Nucleus accumbens (tissue), 56 donors: ENCODE measurements around the gene S100B.
"Not testable (repeated sequence)": the region's sequence is repeated elsewhere in the genome, so short reads cannot be mapped to it uniquely, and the experiment has no call there.

Experiments
- DNase-seq, 56 donors: peaks; one replicate each; lab custom pipeline; 2025; lab: John Stamatoyannopoulos, UW

Gene S100B

GRCh38 chr21:46630915-46631314 lies 26.0 kb upstream of the S100B start:
- DNase-seq = not testable (repeated sequence)

GRCh38 chr21:46628868-46629267 lies 24.0 kb upstream of the S100B start:
- no peak for DNase-seq

DNA sequence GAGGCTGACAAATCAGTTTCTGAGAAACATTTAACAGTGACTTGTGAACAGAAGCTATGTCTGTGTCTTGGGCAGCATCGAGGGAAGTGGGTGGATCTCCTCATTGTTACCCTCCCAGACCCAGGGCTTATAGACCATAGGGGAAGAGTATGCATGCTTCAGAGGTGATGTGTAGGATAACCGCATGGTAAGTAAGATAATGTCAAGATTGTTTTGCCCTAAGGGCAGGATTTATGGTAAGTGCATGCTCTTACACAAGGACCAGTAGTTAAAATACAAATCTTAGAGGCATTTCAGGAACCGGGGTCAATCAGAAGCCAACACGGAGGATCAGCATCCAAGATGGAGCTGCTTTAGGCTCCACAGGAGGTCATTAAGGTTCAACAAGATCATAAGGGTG lies 22.8 kb upstream of the S100B start:
- no peak for DNase-seq

DNA sequence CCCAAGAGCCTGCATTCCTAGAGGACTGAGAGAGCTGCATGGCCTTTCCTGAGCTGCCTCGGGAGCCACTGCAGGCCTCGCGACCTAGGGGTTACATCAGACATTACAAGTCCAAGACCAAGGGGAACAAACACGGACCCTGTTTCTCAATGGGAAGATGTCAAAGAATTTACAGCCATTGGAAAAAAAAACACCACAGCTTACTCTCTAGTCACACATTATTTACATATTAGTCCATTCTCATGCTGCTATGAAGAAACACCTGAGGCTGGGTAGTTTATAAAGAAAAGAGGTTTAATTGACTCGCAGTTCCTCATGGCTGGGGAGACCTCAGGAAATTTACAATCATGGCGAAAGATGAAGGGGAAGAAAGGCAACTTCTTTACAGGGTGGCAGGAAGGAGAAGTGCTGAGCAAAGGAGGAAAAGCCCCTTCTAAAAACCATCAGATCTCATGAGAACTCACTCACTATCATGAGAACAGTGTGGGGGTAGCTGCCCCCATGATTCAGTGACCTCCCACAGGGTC lies 22.2 kb upstream of the S100B start:
- no peak for DNase-seq

DNA sequence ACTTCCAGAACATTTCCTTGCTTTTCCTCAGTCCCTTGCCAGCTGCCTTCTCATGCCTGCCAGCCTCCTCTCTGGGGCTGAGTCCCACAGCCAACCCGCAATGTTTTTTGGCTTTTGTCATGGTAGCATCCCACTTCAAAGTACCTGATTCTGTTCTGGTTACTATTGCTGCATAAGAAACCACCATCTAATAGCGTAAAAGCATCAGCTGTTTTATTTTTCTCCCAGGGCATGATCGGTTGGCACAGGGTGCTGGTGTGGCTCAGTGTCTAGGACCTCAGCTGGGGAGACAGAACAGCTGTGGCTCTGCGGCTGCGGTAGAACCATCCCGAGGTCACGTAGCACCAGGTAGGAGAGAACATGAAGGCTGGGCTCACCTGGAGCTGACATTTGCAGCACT lies 21.7 kb upstream of the S100B start:
- DNase-seq = no peak

DNA sequence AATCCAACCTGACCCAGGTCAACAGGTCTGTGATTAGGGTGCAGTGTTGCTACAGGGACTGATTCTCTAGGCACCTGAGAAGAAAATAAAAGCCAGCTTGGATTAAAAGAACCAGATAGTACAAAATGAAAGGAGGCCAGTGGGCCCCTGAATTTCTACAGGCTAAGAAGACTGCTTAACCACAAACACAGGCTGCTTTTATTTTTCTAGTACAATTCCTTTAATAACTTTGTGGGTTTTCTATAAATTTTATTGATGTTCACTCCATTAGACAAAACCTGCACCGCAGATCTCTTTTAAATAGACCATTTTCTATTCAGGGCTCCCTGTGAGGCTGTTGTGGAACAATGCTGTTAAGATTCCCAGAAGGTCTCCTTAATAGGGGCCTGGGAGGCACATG lies 20.9 kb upstream of the S100B start:
- no peak for DNase-seq

- peak in 13 of 56 donors; percentile 10 to 71 (median 29) for DNase-seq
Observed at GRCh38 chr21:46624050-46624449, 19.2 kb upstream of the S100B start.

DNA sequence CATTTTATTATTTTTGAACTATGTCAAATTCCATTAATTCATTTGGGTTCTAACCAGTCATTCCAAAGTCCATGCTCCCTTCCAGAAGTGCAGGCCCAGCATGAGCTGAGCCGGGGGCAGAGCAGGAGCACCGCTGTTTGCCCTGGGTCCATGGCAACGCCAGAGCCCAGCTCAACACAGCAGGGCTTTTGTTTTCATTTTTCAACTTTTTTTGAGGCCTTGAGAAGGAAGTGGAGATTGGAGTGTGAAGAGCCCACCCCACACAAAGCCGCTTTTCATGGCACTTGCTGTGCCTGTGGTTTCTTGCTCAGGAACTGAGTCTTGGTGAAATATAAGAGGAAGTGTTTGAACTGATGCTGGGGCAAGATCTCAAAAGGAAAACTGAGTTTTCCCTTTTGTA lies 17.3 kb upstream of the S100B start:
- peak in 49 of 56 donors; percentile 35 to 85 (median 71) for DNase-seq

DNA sequence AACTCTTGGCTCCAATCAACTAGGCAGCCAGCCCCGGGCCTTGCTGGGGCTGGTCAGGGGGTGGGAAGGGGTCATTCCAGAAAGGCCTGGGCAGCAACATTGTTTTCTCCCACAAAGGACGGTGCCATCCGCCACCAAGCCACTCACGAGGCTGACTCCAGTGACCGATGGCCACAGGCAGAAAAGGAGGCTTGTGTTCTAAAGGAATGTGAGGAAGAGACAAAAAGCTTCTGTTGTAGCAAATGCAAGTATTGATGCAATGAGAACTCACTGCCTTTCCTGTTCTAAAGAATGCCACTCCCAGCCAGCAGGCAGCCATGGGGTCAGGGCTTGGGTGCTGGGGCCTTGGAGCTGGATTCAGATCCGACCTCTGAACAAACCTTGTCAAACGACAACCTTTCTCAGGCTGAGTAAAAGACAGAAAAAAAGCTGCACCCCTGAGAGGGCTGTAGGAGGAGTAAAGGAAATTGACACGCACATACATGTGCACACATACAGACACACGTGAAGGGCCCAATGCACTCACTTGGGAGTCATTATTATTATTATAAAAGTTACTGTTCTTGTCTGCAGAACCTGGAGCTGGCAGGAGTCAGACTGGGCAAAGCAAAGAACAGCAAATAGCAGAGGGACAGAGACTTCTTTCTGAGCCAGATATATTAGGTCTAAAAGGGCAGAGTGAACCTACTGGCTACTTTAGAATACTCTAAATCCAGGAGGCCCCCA lies 16.7 kb upstream of the S100B start:
- peak in 51 of 56 donors; percentile 24 to 92 (median 79) for DNase-seq

DNA sequence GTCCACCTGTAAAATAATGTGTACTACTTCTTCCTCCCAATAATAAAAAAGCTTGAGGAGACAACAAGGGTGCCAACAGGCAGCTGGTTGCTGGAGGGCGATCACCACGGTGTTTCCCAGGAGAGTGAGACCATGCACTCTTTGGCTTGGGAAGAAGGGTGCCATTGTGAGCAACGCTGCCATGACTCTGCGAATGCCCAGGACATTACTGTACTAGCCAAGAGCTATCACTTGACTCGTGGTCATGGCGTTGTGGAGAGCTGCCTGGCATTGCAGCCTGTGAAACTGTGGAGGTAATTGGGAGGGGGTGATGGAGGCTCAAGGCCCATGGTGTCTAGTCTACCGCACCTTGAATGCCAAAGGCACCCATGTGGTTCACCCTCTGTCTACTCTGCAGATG lies 16.0 kb upstream of the S100B start:
- peak in 11 of 56 donors; percentile 28 to 74 (median 56) for DNase-seq

GRCh38 chr21:46619846-46620245 lies 15.0 kb upstream of the S100B start:
- no peak for DNase-seq

GRCh38 chr21:46618738-46619379 lies 14.0 kb upstream of the S100B start:
- DNase-seq = no peak

DNA sequence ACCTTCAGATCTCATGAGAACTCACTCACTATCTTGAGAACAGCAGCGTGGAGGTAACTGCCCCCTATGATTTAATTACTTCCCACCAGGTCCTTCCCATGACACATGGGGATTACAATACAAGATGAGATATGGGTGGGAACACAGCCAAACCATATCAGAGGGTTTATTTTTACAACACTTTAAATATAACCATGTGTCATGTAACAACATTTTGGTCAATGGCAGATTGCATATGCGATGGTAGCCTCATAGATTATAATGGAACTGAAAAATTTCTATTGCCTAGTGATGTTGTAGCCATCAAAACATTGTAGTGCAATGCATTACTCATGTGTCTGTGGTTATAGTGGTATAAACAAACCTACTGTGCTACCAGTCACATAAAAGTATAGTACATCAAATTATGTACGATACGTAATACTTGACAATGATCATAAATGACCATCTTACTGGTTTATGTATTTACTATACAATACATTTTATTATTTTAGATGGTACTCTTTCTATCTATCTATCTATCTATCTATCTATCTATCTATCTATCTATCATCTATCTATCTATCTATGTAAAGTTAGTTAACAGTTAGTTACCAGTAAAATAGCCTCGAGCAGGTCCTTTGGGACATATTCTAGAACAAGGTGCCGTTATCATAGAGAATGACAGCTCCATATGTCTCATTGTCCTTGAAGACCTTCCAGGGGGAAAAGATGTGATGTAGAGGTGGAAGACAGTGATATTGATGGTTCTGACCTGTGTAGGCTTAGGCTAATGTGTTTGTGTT lies 12.6 kb upstream of the S100B start:
- no peak for DNase-seq

- DNase-seq = no peak
Observed at GRCh38 chr21:46616656-46617055, 11.8 kb upstream of the S100B start.

DNA sequence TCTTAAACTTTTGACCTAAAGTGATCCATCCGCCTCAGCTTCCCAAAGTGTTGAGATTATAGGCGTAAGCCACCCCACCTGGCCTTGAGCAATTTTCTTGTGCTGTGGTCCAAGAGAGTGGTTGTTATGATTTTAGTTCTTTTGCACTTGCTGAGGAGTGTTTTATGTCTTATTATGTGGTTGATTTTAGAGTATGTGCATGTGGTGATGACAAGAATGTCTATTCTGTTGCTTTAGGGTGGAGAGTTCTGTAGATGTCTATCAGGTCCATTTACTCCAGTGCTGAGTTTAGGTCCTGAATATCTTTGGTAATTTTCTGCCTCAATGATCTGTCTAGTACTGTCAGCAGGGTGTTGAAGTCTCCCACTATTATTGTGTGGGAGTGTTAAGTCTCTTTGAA lies 11.2 kb upstream of the S100B start:
- no peak for DNase-seq

DNA sequence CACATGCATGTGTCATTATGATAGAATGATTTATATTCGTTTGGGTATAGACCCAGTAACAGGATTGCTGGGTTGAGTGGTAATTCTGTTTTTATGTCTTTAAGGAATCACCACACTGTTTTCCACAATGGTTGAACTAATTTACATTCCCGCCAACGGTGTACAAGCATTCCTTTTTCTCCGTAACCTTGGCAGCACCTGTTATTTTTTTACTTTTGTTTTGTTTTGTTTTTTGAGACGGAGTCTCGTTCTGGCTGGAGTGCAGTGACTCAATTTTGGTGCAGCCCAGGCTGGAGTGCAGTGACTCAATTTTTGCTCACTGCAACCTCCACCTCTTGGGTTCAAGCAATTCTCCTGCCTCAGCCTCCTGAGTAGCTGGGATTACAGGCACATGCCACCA lies 8.5 kb upstream of the S100B start:
- no peak for DNase-seq

- DNase-seq = no peak
Observed at GRCh38 chr21:46610018-46610701, 5.3 kb upstream of the S100B start.

DNA sequence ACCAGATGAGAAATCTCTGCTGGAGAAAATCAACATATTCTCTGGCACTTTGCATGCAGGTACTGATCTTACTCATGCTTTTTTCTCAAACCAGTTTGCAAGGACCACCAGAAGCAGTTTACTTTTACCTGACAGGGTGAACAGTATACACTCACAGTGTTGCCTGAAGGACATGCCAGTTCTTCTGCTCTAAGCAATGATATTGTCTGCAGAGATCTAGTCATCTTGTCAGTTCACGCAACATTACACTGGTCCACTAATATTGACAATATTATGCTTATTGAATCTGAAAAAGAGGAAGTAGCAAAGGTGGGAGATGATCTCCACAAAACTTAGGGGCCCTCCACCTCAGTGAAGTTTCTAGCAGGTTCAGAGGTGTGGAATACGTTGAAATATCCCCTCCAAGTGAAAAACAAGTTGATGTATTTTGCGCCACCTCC lies 3.8 kb upstream of the S100B start:
- no peak for DNase-seq

DNA sequence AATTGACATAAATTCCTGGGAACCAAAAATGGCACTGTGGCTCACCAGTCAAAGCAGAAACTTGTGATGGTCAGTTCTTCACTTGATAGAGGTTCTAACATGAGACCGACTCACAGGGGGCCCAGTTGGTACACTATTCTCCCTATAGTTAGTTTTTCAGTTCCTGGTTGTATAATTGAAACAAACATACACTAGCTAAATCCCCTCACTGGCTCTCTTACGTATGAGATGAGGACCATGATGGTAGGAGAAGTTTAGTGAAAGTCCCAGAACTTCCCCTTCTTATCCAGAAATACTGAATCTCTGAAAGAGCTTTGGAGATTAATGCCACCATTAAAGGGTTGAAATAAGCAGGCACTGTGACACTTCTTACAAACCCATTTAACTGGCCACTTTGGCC lies 2.8 kb upstream of the S100B start:
- DNase-seq = no peak

DNA sequence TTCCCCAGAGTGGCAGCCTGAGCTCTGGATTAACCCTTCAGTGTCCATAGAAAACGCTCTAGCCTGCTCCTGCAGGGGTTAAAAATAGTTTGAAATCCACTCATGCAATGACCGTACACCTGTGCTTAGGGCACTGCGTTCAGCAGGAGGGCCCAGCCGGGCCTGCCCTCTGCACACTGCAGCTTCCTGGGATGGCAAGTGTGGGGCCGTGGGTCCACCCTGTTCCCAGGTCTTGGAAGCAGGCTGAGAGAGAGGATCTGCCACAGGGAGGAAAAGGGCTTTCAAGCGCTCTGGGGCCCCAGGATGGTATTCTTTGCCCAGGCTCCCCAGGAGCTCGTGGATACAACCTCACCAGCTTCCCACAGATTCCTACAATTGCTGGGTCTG lies 1.5 kb upstream of the S100B start:
- no peak for DNase-seq
